SKM-1 (cell line): ENCODE measurements around the gene PRR3.

Experiments used
- DNase-seq: peaks from one replicate; lab custom pipeline; 2025; ENCODE audit not compliant: unreplicated experiment; lab: John Stamatoyannopoulos, UW

The PRR3 gene

DNA sequence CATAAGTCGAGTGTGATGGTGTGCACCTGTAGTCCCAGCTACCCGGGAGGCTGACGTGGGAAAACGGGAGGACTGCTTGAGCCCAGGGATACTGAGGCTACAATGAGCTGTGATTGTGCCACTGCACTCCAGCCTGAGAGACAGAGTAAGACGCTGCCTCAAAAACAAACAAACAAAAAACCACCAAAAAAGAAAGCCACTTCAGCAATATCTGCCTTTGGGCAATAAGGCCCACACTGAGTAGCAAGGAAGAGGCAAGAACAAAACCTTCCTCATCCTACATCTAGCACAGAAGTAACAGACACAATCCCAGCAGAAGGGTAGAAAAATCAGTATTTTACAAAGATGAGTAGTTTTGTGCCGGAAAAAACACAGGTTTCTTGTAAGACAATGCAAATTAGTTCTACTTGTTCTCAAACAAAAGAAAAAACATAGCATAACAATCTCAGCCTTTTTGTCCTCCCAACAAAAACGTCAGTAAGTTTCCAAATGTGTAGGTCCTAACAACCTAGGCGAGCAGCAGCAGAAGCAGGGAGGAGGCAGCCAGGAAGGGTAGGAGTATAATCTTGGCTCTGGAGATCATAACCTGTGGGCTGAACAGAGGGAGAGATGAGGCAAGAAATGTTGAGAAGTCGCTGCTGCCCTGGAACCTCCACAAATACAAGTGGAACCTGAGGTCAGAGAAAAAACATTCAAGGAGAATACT lies 54.2 kb downstream of the PRR3 start:
- no peak for DNase-seq

DNA sequence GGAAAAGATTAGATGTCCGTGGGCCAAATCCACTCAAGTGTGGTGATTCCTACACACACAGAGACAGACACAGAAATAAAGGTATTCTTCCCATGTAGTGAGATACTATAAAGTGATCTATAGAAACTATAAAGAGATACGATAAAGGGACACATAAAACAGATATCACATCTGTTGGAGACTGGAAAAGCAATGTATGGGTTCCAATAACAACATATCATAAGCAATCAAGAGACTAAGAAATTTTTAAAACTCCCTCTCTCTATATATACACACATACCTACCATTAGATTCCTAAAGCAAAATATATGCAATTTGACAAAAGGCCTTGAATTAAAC lies 54.7 kb downstream of the PRR3 start:
- no peak for DNase-seq

DNA sequence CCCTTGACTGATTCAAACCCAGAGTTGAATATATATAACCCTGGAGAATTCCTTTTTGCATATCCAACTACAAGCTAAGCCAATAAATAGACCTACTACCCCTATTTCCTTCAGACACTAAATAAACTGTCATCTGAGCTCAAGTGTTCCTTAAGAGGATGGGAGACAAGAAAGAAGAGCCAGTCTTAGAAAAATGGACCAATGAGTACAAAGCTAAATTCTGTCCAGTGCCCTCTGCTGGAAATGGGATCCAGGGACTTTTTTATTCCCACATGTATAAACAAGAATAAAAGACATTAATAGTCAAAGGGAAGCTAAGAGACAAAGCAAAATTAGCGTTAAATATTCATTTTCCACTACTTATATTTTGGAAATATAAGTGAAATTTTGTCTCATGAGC lies 55.1 kb downstream of the PRR3 start:
- no peak for DNase-seq

DNA sequence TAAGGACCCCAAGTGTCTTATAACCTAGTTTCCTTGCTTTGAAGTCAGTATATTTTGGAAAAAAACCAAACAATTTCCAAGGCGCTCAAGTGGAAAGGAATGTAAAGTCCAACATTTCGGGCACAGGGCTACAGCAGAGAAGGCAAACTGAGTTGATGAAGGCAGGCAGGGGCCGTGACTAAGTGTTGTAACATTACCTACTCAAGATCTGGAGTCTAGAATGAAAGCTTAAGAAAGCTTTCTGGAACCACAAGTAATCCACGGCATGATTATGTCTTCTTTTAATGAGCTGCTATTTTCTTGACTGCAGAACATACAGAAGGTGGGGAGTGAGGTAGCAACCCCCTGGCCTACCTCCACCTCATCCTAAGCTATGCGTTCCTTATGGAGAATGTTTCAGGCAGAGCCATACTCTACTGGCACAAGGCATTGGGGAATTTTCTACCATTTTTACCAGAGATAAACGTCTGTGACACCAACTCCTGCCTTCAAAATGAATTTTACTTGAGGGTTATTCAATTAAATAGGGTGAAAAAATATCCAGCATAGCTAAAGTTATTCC lies 55.7 kb downstream of the PRR3 start:
- no peak for DNase-seq
